ENCODE measurements around the gene CHST11.

DNA sequence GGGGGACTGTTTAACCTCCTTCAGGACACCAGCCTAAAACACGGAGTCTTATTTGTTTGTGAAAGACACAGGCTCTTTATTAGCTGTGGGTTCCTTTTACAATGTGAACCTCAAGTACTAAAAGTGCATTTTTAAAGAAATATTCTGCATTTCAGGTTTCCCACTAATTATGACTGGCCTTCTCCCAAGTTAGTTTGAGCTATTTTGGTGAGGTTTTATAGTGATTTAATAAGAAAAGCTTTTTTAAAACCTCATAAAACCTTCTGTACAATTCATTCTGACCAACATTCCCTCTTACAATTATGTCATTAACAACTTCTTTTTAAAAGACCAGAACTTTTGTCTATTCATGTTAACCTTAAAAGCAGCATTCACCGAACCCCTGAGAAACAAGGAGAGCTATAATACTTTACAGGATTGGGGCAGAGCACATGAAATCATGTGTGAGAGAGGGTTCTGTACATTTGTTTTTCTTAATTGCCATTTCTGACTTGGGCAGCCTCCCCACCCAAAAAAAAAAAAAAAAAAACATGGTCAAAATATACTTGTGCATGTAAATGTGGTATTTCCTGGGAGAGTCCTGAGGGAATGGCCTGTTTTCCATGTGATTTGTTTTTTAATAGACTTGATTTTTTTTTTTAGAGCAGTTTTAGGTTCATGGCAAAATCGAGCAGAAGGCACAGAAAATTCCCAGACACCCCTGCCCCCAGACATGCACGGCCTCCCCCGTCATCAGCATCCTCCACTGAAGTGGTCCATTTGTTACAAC, 169.5 kb downstream of the CHST11 start:
- TF ChIP-seq, protein P1, sequence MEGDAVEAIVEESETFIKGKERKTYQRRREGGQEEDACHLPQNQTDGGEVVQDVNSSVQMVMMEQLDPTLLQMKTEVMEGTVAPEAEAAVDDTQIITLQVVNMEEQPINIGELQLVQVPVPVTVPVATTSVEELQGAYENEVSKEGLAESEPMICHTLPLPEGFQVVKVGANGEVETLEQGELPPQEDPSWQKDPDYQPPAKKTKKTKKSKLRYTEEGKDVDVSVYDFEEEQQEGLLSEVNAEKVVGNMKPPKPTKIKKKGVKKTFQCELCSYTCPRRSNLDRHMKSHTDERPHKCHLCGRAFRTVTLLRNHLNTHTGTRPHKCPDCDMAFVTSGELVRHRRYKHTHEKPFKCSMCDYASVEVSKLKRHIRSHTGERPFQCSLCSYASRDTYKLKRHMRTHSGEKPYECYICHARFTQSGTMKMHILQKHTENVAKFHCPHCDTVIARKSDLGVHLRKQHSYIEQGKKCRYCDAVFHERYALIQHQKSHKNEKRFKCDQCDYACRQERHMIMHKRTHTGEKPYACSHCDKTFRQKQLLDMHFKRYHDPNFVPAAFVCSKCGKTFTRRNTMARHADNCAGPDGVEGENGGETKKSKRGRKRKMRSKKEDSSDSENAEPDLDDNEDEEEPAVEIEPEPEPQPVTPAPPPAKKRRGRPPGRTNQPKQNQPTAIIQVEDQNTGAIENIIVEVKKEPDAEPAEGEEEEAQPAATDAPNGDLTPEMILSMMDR (IDR thresholded peaks at IDR 0.05; ENCODE audit: insufficient read depth, low read length, poor library complexity, severe bottlenecking): no peak
- TF ChIP-seq EZH2phosphoT487 (conservative IDR thresholded peaks at IDR 0.05; ENCODE audit: low read length): no peak
